Activated CD8-positive, alpha-beta memory T cell treated with anti-CD3 and anti-CD28 coated beads for 24 hours (primary cell): ENCODE data around the gene FAM114A1.
"Not testable (repeated sequence)": the region's sequence is repeated elsewhere in the genome, so short reads cannot be mapped to it uniquely, and the experiment has no call there.

ENCODE experiments used
- DNase-seq: peaks from one replicate; pipeline ENCODE4 v3.0.0-alpha.2; 2020

Gene FAM114A1

GRCh38 chr4:38940476-38940875, 72.9 kb downstream of the FAM114A1 start:
- DNase-seq, result no peak

GRCh38 chr4:38941906-38942305, 74.3 kb downstream of the FAM114A1 start:
- DNase-seq, result not testable (repeated sequence)

GRCh38 chr4:38943343-38943742, 75.7 kb downstream of the FAM114A1 start:
- DNase-seq, result no peak

- no peak for DNase-seq
Measured at GRCh38 chr4:38944440-38944839, 76.8 kb downstream of the FAM114A1 start.

- no peak for DNase-seq
Measured at GRCh38 chr4:38946919-38947318, 79.3 kb downstream of the FAM114A1 start.

GRCh38 chr4:38948551-38948950, 80.9 kb downstream of the FAM114A1 start:
- no peak for DNase-seq

- no peak for DNase-seq
Measured at GRCh38 chr4:38949411-38950051, 81.9 kb downstream of the FAM114A1 start.

- DNase-seq, result no peak
Measured at GRCh38 chr4:38950159-38950558, 82.6 kb downstream of the FAM114A1 start.

- DNase-seq, result no peak
Measured at GRCh38 chr4:38950734-38951133, 83.1 kb downstream of the FAM114A1 start.

GRCh38 chr4:38951598-38951997, 84.0 kb downstream of the FAM114A1 start:
- no peak for DNase-seq

GRCh38 chr4:38952017-38952416, 84.4 kb downstream of the FAM114A1 start:
- no peak for DNase-seq

- DNase-seq, result no peak
Measured at GRCh38 chr4:38954727-38955126, 87.1 kb downstream of the FAM114A1 start.

- DNase-seq, result no peak
Measured at GRCh38 chr4:38955957-38956356, 88.4 kb downstream of the FAM114A1 start.

- DNase-seq, result no peak
Measured at GRCh38 chr4:38957261-38957815, 89.7 kb downstream of the FAM114A1 start.

- no peak for DNase-seq
Measured at GRCh38 chr4:38957893-38958292, 90.3 kb downstream of the FAM114A1 start.

- no peak for DNase-seq
Measured at GRCh38 chr4:38958453-38959190, 91.0 kb downstream of the FAM114A1 start.

GRCh38 chr4:38959248-38959647, 91.6 kb downstream of the FAM114A1 start:
- DNase-seq, result not testable (repeated sequence)

- no peak for DNase-seq
Measured at GRCh38 chr4:38964942-38965775, 97.6 kb downstream of the FAM114A1 start.

- DNase-seq, result no peak
Measured at GRCh38 chr4:38965866-38966265, 98.3 kb downstream of the FAM114A1 start.

- no peak for DNase-seq
Measured at GRCh38 chr4:38967260-38968095, 99.9 kb downstream of the FAM114A1 start.

GRCh38 chr4:38968668-38969067, 101.1 kb downstream of the FAM114A1 start:
- DNase-seq, result no peak

- DNase-seq, result no peak
Measured at GRCh38 chr4:38976308-38976707, 108.7 kb downstream of the FAM114A1 start.
